ENCODE data around the gene EMSY.
A peak's percentile ranks its signal among the peaks of the same experiment; 100 is the strongest.
"Not testable (repeated sequence)": the region's sequence is repeated elsewhere in the genome, so short reads cannot be mapped to it uniquely, and the experiment has no call there.

Gene EMSY

DNA sequence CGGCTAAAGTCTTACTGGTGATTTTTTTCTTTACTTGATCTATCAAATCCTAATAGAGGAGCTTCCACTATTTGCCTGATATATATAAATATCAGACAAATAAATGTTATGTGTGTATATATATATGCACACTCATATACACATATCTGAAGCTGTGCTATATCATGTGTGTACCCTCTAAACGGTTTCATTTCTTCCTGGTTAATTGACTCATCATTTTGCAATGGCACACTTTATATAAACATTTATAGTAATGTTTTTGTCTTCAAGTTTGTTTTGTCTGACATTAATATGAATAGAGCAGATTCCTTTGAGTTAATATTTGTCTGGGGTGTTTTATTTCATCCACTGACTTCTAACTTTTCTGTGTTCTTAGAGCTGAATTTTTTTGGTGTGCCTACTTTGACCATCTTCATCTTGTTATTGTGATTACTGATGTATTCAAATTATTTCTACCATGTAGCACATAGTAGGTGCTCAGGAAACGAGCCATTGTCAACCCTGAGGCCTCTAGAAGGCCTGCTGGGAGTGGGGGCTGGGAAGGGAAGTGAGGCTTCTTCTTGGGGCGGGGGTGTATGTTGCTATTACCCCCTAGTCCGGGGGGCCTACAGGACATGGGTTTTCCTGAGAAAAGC is 143.1 kb downstream of the EMSY start:
- H3K27me3 Mint-ChIP-seq, result no peaks in the 10 kb centered on the region
- DNase-seq (ENCODE audit: low spot score in 2 of 2), result no peak
- H3K36me3 Mint-ChIP-seq (ENCODE audit: insufficient read depth), result no peaks in the 10 kb centered on the region
- H3K9me3 Mint-ChIP-seq, result no peaks in the 10 kb centered on the region
- H3K27ac Mint-ChIP-seq (ENCODE audit: low read depth), result no peak overlapping the region
- no peaks in the 10 kb centered on the region for H3K4me1 Mint-ChIP-seq
- no peak for ATAC-seq (replicated peaks; ENCODE audit: extremely low read depth, poor library complexity, severe bottlenecking)
- H3K4me3 Mint-ChIP-seq, result no peak overlapping the region

DNA sequence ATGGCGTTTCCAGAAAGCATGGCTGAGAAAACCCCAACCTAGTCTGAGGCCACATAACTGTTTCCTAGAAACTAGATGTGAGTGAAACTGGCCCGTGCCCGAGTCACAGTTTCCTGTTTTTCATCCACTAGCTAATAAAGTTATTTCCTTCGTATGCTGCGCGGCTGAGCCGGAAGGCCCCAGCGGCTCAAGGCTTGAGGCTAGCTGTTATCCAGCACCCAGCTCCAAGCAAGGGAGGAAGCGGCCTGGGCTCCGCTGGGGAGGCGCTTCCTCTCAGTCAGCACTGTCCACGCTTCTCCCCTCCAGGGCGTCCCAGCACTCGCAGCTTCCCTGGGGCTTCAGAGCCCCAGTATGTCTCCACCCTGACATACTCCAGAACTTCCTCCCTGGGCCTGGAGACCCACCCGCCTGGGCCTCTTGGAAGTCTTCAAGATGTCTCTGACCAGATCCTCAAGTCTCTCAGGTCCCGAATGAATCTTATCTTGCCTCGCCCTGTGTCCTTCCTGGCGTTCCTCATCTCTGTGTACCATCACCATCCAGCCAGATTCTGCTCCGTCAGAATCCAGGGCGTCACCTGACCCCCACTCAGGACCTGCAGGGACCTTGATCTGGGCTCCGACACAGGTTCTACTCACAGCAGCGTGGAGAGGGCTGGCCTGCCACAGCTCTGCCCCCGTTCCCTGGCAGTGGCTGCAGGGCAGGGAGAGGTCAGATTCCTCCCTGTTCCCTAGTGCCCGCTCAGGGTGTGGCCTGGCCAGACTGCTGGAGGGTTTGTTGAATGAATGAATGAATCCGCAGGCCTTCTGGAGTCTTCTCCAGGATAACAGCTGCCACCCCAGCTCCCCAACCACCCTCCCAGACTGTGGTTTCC is 143.9 kb downstream of the EMSY start:
- H3K27me3 Mint-ChIP-seq, result no peaks in the 10 kb centered on the region
- no peaks in the 10 kb centered on the region for H3K9me3 Mint-ChIP-seq
- no peak for DNase-seq (ENCODE audit: low spot score in 2 of 2)
- ATAC-seq (replicated peaks; ENCODE audit: extremely low read depth, poor library complexity, severe bottlenecking), result no peak
- no peaks in the 10 kb centered on the region for H3K4me1 Mint-ChIP-seq
- no peak overlapping the region for H3K27ac Mint-ChIP-seq (ENCODE audit: low read depth)
- no peaks in the 10 kb centered on the region for H3K36me3 Mint-ChIP-seq (ENCODE audit: insufficient read depth)
- no peak overlapping the region for H3K4me3 Mint-ChIP-seq

DNA sequence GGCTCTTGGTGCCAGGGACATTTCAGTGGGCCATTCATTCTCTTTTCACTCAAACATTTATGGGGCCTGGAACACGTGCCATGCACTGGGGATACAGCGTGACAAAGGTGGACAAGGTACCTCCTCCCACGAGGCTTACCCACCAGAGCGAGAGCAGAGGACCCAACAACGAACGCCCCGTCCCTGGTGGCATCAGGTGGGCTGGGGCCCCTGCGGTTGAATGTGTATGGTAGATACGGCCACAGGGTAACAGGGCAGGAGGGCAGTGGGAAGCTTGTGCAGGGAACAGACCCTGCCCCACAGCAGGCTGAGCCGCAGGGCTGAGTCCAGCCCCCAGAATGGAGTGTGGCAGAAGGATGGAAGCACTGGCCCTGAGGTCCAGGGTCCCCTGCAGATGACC is 144.7 kb downstream of the EMSY start:
- no peak for ATAC-seq (replicated peaks; ENCODE audit: extremely low read depth, poor library complexity, severe bottlenecking)

DNA sequence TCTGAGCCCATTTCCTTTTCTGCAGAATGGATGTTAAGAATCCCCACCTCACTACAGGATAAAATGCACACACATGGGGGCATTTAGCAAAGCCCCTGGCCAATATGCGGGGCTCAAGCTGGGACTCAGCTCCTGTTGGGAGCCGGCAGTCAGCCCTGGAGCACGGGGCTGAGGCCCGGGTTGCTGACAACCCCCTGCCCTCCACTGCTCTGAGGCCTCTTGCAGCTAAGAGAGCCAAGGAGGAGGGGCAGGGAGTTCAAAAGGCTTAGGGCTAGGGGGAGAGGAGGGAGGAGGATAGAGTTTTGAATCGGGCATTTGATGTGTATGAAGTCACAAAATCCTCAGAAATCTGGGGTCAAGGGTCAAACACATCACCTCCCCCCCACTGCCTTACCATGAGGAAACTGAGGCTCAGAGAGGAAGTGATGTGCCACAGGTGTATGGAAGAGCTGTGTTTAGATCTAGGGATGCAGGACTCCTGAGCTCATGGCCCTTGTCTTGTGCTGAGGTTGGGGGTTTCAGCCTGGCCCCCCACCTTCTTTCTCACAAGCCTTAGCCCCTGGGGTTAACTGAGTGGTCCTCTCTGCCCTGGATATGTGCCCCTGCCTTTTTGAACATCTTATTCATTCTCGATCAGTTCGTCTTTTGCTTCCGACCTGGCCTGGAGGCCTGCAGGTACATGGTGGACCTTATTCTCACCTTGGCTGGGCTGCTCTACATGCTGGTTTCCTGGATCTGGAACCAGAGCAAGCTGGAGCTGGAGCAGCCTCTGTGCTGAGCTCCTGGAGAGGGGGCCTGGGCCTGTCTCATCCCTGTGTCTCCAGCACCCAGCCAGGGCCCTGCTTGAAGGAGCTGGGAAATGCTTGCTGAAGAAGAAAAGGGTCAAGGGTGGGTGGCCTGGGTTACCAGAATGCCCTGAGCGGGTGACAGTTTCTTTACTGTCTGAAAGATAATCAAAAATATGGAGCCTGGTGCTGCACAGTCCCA is 145.4 kb downstream of the EMSY start:
- no peak overlapping the region for H3K27ac Mint-ChIP-seq (ENCODE audit: low read depth)
- no peaks in the 10 kb centered on the region for H3K9me3 Mint-ChIP-seq
- no peaks in the 10 kb centered on the region for H3K4me1 Mint-ChIP-seq
- ATAC-seq (replicated peaks; ENCODE audit: extremely low read depth, poor library complexity, severe bottlenecking) (no peak), DNase-seq (ENCODE audit: low spot score in 2 of 2) (no peak)
- H3K36me3 Mint-ChIP-seq (ENCODE audit: insufficient read depth), result no peaks in the 10 kb centered on the region
- H3K4me3 Mint-ChIP-seq, result no peak overlapping the region
- H3K27me3 Mint-ChIP-seq, result no peaks in the 10 kb centered on the region

More for the DNA sequence above, 144.7 kb downstream of the EMSY start:
- no peak overlapping the region for H3K27ac Mint-ChIP-seq (ENCODE audit: low read depth)
- no peaks in the 10 kb centered on the region for H3K9me3 Mint-ChIP-seq
- no peaks in the 10 kb centered on the region for H3K4me1 Mint-ChIP-seq
- no peak for DNase-seq (ENCODE audit: low spot score in 2 of 2)
- H3K4me3 Mint-ChIP-seq, result no peak overlapping the region
- no peaks in the 10 kb centered on the region for H3K36me3 Mint-ChIP-seq (ENCODE audit: insufficient read depth)
- H3K27me3 Mint-ChIP-seq, result no peaks in the 10 kb centered on the region

DNA sequence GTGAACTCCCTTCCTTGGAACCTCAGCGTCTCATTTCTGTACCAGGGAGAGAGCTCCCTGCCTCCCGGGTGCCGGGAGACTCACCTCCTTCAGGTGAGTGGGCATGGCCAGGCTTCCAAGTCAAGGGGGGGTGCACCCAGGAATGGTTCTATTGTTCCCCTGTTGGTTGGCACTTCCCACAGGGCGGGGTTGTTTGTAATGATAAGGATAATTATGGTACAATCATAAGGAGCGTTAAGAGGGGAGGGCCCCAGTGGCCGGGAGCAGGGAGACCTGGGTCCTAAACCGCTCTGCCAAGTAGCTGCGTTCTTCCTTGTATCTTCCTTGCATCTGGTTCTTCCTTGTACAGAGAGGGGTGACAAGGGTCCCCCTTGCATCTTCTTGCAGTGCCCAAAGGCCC is 146.6 kb downstream of the EMSY start:
- H3K36me3 Mint-ChIP-seq (ENCODE audit: insufficient read depth), result no peaks in the 10 kb centered on the region
- no peaks in the 10 kb centered on the region for H3K9me3 Mint-ChIP-seq
- no peak overlapping the region for H3K4me3 Mint-ChIP-seq
- no peak overlapping the region for H3K27ac Mint-ChIP-seq (ENCODE audit: low read depth)
- no peaks in the 10 kb centered on the region for H3K4me1 Mint-ChIP-seq
- ATAC-seq (replicated peaks; ENCODE audit: extremely low read depth, poor library complexity, severe bottlenecking) (no peak), DNase-seq (ENCODE audit: low spot score in 2 of 2) (no peak)
- H3K27me3 Mint-ChIP-seq, result no peaks in the 10 kb centered on the region

DNA sequence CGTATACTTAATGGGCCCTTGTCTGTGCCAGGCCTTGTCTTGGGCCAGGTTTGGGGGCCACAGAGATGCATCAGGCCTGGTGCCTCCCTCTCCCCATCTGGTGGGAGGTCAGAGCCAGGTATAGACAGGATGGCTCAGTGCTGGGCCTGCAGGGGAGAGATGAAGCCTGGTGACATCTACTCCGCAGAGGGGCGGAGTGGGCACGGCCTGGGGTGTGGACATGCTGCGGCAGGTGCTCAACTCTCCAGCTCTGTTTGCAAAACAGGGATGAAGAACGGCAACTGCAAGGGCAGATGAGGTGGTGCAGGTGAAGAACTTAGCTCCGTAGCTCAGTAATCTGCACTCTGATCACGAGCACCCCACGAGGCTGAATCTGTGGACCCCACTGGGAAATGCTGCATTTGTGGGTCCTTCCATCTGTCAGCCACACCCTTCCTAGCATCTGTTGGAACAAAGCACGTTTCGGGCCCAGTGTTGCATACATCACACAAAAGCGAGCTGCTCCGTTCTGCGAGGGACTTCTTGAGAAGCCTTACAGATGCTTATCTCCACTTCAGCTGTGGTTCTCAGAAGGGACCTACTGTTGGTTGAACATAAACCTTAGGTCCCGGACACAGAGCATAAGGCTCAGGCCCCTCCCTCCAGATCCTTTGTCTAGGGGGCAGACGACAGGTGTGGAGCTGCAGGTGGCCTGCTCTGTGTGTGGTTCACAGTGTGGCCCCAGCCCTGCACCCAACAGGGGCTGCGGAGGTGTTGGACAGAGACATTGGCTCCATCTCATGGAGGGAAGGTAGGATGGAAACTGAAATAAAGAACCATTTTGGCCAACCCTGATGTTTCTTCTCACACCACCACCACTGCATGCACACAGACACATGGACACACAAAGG is 147.5 kb downstream of the EMSY start:
- Mint-ChIP-seq H3K4me3 (no peak overlapping the region), H3K4me1 (no peaks in the 10 kb centered on the region), H3K36me3 (ENCODE audit: insufficient read depth) (no peaks in the 10 kb centered on the region), H3K27ac (ENCODE audit: low read depth) (no peak overlapping the region), H3K27me3 (no peaks in the 10 kb centered on the region), H3K9me3 (no peaks in the 10 kb centered on the region)
- no peak for DNase-seq (ENCODE audit: low spot score in 2 of 2)
- no peak for ATAC-seq (replicated peaks; ENCODE audit: extremely low read depth, poor library complexity, severe bottlenecking)

DNA sequence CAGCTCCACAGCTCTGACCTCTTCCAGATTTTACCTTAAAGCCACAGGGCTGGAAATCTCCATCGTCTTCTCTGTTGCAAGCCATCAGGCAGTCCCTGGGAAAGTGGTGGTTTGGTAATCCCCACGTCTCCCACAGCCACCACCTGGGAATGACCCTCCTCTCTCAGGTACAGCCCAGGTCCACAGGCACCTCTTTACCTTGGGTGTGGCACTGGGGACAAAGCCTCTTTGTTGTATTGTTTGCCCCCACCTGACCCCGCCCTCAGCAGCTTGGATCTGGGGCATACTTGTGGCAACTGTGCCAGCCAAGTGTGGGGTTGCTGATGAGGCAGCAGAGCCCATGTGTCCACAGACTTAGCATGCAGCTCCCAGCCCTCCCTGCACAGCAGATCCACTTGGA is 148.1 kb downstream of the EMSY start:
- Mint-ChIP-seq H3K27ac (ENCODE audit: low read depth) (no peak overlapping the region), H3K4me1 (no peaks in the 10 kb centered on the region), H3K36me3 (ENCODE audit: insufficient read depth) (no peaks in the 10 kb centered on the region), H3K27me3 (no peaks in the 10 kb centered on the region), H3K9me3 (no peaks in the 10 kb centered on the region), H3K4me3 (no peak overlapping the region)
- ATAC-seq (replicated peaks; ENCODE audit: extremely low read depth, poor library complexity, severe bottlenecking), result no peak
- peak in 1 of 2 donors; percentile 3 for DNase-seq (ENCODE audit: low spot score in 2 of 2)

DNA sequence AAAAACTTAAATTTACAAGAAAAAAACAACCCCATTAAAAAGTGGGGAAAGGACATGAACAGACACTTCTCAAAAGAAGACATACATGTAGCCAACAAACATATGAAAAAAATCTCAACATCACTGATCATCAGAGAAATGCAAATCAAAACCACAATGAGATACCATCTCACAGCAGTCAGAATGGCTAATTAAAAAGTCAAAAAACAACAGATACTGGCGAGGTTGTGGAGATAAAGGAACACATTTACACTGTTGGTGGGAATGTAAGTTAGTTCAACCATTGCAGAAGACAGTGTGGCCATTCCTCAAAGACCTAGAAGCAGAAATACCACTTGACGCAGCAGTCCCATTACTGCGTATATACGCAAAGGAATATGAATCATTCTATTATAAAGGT is 150.3 kb downstream of the EMSY start:
- not testable (repeated sequence) for H3K4me1 Mint-ChIP-seq; ATAC-seq (replicated peaks; ENCODE audit: extremely low read depth, poor library complexity, severe bottlenecking); H3K36me3 Mint-ChIP-seq (ENCODE audit: insufficient read depth); H3K9me3 Mint-ChIP-seq; H3K27me3 Mint-ChIP-seq; DNase-seq (ENCODE audit: low spot score in 2 of 2); H3K4me3 Mint-ChIP-seq; H3K27ac Mint-ChIP-seq (ENCODE audit: low read depth)

DNA sequence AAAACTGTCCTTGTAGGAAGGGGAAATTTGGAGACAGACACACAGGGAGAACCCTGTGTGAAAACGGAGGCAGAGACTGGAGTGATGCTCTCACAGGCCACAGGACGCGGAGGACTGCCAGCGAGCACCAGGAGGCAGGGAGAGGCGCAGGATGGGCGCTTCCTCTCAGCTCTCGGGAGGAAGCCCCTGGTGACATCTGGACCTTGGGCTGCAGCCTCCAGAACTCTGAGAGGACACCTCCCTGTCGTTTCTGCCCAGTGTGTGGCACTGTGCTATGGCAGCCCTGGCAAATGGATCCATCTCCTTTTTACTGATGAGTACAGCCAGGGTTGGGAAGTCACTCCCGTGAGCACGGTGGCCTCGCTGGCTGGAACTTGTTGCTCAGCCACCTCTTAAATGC is 151.8 kb downstream of the EMSY start:
- Mint-ChIP-seq H3K36me3 (ENCODE audit: insufficient read depth) (no peaks in the 10 kb centered on the region), H3K27ac (ENCODE audit: low read depth) (no peak overlapping the region), H3K4me1 (no peaks in the 10 kb centered on the region), H3K4me3 (no peak overlapping the region), H3K27me3 (no peaks in the 10 kb centered on the region), H3K9me3 (no peaks in the 10 kb centered on the region)
- DNase-seq (ENCODE audit: low spot score in 2 of 2) (no peak), ATAC-seq (replicated peaks; ENCODE audit: extremely low read depth, poor library complexity, severe bottlenecking) (no peak)

DNA sequence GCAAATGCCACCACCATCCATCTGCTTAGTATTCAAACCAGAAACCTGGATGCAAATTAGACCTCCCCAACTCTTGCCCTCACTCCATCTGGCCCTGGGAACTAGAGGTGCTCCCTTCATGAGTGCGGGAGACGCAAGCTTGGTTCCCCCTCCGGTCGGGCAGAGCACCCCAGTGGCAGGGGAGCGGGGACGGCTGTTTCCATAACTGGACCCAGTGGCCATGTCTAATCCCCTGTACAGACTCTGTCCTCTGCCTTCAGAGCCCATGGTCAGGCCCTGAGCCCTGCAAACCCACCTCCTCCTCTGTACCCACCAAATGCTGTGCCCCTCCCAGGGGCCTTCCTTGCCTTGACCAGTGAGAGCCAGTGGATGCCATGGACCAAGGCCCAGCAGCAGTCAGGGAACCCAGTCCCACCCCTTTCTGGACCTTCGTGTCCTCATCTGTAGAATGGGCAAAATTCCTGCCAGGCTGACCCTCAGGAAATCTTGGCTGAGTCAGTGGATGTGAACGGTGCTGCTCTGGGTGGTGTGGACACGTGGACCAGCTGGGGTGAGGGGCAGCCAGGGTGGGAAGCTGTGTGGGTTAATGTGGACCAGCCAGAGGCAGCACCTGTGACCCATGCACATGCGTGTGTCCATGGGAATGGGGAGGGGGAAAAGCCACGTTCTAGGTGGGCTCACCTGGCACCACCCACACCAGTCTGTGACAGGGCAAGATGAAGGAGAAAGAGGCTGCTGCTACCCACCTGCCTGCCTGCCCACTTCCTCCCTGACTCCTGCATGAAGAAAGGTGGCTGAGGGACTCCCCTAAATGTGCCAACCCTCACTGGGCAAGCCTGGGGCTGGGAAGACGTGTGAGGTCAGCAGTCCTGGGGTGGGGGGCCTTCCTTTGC is 153.0 kb downstream of the EMSY start:
- H3K4me1 Mint-ChIP-seq, result no peaks in the 10 kb centered on the region
- no peaks in the 10 kb centered on the region for H3K27me3 Mint-ChIP-seq
- DNase-seq (ENCODE audit: low spot score in 2 of 2) (no peak), ATAC-seq (replicated peaks; ENCODE audit: extremely low read depth, poor library complexity, severe bottlenecking) (no peak)
- H3K27ac Mint-ChIP-seq (ENCODE audit: low read depth), result no peak overlapping the region
- H3K9me3 Mint-ChIP-seq, result no peaks in the 10 kb centered on the region
- no peaks in the 10 kb centered on the region for H3K36me3 Mint-ChIP-seq (ENCODE audit: insufficient read depth)
- H3K4me3 Mint-ChIP-seq, result no peak overlapping the region

DNA sequence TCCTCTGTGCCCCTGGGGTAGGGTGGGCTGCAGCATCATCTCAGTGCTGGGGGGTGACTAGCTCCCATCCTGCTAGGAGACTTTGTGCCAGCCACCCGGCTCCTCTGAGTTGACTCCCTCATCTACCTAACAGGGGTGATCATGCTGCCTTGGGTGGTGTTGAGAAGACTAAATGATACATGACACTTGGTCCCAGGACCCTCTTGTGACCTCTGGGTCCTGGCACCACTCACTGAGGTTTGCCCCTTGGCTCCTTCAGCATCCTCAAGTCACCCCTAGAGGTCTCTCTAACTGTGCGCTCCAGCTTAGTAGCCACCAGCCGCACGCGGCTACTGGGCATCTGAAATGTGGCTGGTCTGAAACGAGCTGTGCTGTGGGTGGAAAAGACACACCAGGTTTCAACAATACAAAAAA is 153.6 kb downstream of the EMSY start:
- DNase-seq (ENCODE audit: low spot score in 2 of 2) (no peak), ATAC-seq (replicated peaks; ENCODE audit: extremely low read depth, poor library complexity, severe bottlenecking) (no peak)
- Mint-ChIP-seq H3K9me3 (no peaks in the 10 kb centered on the region), H3K27ac (ENCODE audit: low read depth) (no peak overlapping the region), H3K4me3 (no peak overlapping the region), H3K36me3 (ENCODE audit: insufficient read depth) (no peaks in the 10 kb centered on the region), H3K27me3 (no peaks in the 10 kb centered on the region), H3K4me1 (no peaks in the 10 kb centered on the region)
